Stimulated activated CD8-positive, alpha-beta memory T cell treated with anti-CD3 and anti-CD28 coated beads, Interleukin-12 subunit alpha, Interleukin-12 subunit beta, amount 100 ng/mL, for 1 hour (primary cell): Measurements from ENCODE around the gene COPS3.
"Not testable (repeated sequence)": the region's sequence is repeated elsewhere in the genome, so short reads cannot be mapped to it uniquely, and the experiment has no call there.

Experiments used
- DNase-seq: peaks from one replicate; pipeline ENCODE4 v3.0.0-alpha.2; 2020; ENCODE audit warnings: low read depth

COPS3 gene

DNA sequence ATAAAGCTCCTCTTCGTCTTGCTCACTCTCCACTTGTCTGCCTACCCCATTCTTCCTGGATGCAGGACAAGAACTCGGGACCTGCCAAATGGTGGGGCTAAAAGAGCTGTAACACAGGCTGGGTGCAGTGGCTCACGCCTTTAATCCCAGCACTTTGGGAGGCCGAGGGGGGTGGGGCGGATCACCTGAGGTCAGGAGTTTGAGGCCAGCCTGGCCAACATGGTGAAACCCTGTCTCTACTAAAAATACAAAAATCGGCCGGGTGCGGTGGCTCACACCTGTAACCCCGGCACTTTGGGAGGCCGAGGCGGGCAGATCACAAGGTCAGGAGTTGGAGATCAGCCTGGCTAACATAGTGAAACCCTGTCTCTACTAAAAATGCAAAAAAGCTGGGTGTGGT, 20.6 kb upstream of the COPS3 start:
- not testable (repeated sequence) for DNase-seq

DNA sequence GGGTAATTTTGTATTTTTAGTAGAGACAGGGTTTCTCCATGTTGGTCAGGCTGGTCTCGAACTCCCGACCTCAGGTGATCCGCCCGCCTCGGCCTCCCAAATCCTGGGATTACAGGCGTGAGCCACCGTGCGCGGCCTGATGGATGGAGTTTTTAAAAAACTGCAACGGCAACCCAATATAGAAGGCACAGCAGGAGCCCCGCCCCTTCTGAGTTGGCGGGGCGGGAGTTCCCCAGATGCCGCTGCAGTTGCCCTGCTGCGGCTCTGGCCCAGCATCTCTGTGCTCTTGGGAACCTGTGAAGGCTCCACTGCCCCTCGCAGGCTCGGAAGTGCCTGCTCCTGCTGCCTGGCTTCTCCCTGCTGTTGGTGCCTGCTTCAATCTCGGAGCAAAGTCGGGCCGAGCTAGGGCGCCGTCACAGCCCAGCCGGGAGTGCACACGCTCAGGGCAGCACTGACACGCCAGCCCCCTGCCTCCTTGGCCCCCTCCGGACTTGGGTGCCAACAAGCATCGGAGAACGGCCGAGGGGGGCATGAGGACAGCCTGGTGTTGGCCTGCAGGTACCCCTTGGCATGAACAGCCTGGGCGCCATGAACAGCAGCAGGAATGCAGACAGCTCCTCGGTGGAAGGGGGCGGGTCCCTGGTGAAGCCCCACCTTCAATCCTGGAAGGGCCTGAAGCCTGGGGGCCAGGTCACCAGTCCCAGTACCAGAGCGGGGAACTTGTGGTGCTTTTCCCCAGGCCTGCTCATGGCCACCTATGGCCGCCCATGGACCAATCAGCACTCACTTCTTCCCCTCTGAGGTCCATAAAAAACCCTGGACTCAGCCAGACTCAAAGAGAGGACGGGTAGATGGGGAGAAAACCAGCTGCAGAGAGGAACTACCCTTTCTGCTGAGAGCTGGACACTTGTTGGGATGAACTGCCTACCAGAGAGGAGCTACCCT, 19.9 kb upstream of the COPS3 start:
- DNase-seq = no peak

DNA sequence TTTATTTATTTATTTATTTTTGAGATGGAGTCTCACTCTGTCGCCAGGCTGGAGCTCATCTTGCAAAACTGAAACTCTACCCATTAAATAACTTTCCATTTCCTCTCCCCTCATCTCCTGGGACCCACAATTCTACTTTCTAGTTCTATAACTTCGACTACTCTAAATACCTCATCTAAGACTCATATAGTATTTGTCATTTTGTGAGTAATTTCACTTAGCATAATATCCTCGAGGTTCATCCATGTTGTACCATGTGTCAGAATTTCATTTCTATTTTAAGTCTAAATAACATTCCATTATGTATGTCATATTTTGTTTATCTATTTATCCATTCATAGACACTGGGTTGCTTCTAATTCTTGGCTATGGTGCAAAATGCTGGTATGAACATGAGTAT, 17.1 kb upstream of the COPS3 start:
- no peak for DNase-seq

DNA sequence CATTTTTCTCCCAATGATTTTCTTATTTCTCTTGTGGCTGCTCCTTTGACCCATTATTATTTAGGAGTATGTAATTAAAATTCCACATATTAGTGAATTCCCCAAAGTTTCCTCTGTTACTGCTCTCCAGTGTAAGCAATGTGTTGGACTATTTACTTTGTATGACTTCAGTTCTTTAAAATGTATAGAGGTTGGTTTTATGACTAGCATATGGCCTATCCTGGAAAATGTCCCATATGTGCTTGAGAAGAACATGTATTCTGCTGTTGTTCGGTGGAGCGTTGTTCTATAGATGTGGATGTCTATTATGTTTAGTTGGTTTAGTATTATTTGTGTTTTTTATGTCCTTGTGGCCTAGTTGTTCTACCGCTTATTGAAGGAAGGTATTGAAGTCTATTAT, 16.2 kb upstream of the COPS3 start:
- no peak for DNase-seq

DNA sequence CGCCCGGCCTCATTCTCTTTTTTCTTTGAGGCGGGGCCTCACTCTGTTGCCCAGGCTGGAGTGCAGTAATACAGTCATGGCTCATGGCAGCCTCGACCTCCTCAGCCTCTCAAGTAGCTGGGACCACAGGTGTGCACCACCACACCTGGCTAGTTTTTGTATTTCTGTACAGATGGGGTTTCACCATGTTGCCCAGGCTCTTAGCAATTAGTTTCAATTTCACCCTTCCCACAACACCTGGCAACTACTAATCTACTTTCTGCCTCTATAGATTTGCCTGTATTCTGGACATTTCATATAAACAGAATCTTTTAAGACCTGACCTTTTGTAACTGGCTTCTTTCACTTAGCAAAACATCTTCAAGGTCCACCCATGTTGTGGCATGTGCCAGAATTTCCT, 14.1 kb upstream of the COPS3 start:
- DNase-seq = no peak

DNA sequence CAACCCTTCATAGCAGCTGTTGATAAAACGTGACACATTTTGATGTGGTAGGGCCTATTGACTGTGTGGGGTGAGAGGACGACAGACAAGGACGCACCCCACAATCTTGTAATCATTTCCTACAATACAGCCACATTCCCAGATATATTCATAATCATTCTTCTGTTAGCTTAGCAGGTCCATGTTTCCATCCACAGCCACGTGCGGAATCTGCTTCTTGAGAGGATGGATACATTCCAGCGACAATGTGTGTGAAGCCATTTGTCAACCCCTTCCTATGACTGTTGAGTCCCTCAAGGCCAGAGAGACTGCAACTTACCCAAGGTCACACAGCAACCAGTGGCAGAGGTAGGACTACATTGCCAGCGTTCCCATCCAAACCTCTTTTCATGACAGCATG, 8.7 kb upstream of the COPS3 start:
- no peak for DNase-seq

DNA sequence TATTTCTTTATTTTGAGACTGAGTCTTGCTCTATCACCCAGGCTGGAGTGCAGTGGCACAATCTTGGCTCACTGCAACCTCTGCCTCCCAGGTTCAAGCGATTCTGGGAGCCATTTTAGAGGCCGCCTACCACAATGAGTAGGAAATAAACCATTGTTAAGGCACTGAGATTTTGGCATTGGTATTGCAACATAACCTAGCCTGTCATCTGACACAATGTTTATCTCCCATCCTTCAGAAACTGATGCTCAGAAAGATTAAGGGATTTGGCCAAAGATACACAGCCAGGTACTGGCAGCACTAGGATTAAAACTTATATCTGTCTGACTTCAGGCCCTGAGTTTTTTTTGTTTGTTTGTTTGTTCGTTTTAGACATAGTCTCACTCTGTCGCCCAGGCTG, 8.0 kb upstream of the COPS3 start:
- DNase-seq = no peak

DNA sequence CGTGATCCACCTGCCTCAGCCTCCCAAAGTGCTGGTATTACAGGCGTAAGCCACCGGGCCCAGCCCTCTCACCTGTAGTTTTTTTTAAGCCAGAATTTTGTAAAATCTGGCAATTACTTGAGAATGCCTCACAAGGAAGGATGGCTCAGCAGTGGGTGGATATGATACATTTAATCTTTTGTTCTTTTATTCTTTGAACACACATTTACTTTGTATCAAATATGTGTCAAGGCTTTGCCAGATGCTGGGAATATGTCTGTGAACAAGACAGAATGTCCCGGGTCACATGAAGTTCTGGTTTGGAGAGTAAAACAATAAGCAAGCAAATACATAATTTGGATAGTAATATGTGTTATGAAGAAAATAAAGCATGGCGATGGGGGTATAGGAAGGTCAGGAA, 4.9 kb upstream of the COPS3 start:
- DNase-seq = no peak

DNA sequence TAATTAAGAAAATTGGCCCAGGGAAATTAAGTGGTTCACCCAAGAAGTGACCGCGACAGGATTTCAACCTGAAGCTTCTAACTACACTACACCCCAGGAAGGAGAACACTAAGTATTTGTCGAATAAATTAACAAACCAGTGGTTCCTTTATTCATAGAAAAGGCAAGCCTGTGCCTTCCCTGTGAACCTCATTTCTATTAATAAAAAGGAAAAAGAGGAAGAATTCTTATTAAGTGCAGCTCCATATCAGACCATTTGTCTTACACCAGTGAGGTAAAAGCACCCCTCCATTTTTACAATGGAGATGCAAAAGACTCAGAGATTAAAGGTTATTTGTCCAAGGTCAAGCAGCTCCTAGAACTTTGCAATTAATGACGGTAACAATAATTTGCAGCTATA, 1.7 kb downstream of the COPS3 start:
- no peak for DNase-seq

DNA sequence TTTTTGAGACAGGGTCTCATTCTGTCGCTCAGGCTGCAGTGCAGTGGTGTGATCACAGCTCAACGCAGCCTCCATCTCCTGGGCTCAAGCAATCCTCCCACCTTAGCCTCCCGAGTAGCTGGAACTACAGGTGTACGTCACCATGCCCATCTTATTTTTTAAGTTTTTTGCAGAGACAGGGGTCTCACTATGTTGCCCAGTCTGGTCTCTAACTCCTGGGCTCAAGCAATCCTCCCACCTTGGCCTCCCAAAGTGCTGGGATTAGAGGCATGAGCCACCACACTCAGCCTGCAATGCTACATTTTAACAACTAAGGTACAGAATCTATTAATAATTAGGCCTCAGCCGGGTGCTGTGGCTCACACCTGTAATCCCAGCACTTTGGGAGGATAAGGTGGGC, 3.6 kb downstream of the COPS3 start:
- not testable (repeated sequence) for DNase-seq

DNA sequence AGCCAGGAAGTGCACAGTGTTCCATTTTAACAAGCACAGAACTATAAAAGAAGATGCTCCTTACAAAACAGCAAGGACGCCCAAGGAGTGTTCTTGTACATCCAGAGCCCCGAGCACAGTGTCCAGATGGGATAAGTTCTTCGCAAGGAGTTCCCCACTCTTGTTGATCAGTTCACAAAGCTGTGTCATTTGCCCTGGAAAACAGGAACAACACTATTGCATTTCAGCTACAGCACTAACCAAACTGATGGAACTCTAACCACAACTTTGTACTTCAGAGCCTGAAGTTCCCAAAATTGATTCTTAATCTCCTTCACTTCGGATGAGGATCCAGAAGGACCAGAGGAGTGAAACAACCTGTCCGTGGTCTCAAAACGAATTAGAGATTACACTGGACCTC, 5.1 kb downstream of the COPS3 start:
- DNase-seq = no peak

DNA sequence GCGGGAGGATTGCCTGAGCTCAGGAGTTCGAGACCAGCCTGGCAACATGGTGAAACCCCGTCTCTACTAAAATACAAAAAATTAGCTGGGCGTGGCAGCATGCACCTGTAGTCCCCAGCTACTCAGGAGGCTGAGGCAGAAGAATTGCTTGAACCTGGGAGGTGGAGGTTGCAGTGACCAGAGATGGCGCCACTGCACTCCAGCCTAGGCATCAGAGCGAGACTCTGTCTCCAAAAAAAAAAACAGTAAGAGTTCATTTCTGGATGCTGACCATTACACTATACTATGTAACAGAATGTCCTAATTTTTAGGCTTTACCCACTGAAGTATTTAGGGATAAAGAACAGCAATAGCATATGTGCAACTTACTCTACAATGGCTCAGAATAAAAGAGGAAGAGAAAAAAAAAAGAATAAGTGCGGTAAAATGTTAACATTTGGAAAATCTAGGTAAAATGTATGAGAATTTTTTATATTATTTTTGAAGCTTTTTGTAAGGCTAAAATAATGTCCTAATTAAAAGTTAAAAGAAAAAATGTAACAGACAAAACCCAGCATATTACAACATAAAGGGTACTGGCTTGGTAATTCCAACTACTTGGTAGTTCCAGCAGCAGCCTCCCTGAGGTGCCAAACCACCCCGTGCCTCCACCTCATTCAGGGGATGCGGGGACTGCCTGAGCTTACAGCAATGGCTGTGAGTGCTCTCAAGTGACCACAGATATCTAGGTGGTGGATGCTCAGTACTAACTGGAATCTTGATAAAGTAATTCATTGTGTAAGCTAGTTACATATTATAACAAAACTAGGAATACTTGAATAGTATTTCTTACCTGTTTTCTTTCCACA, 10.9 kb downstream of the COPS3 start:
- no peak for DNase-seq

DNA sequence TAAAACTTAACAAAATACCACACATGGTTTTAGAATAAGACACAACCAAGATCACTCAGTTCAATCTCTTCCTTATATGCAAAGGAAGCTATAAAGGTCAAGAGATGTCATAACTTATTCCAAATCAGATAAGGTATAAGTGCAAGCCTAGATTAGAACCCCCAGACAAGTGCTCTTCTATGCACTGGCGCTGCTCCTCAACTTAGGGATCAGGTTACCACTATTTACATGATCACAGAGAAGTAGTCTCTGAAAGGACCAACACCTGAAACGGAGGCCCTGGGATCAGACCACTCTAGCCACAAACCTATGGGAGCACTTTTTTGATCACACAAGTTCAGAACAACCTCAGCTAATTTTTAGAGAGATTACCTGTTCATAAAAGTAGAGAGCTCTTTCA, 16.6 kb downstream of the COPS3 start:
- DNase-seq = no peak

DNA sequence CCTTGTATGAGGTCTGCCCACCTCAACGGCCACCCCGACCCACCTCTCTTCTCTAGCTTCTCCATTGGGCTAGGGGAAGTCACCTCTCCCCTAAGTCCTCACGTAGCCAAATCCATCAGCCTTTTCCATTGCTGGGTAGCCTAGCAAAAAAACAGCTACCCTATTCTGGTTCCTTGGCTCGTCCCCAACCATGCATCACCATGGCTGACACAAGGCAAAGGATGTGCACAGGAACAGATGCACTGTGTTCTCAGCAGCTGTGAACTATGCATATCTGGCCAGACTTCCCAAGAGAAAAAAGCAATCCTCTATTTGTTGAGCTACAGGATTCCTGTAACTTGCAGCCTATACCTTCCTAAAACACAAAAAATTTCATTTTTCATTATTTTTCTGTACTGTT, 22.0 kb downstream of the COPS3 start:
- DNase-seq = no peak

DNA sequence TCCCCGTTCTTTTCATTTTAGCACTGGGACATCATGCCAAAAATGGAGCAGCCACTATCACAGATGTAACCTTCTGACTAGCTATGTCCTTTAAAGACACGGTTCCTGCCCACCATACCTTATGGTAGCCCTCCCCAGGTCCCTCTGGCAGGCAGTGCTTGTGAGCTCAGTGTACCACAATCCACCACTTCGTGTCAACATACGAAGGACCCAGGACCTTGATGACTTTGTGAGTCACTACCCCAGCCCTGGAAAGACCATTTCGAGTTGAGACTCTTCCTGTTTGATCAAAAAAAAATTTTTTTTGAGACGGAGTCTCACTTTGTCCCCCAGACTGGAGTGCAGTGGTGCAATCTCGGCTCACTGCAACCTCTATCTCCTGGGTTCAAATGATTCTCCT, 23.0 kb downstream of the COPS3 start:
- no peak for DNase-seq

DNA sequence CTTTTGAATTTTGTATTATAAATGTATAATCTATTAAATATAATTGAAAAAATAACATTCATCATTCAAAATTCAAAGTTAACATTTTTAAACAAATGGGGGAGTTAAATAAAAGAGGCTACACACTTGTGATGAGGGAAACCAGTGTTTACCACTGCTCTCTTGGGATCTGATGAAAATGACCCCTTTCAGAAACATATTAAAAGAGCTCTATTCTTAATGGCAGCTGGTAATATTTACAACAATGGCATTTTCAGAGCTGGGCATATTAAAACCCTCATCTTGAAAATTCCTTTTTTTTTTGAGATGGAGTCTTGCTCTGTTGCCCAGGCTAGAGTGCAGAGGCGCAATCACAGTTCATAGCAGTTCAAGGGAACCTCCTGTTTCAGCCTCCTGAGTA, 24.7 kb downstream of the COPS3 start:
- DNase-seq = no peak

DNA sequence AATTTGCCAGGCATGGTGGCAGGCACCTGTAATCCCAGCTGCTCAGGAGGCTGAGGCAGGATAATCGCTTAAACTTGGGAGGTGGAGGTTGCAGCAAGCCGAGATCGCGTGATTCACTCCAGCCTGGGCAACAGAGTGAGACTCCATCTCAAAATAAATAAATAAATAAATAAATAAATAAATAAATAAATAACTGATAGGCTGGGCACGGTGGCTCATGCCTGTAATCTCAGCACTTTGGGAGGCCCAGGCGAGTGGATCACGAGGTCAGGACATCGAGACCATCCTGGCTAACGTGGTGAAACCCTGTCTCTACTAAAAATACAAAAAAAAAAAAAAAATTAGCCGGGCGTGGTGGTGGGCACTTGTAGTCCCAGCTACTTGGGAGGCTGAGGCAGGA, 25.4 kb downstream of the COPS3 start:
- DNase-seq = not testable (repeated sequence)

DNA sequence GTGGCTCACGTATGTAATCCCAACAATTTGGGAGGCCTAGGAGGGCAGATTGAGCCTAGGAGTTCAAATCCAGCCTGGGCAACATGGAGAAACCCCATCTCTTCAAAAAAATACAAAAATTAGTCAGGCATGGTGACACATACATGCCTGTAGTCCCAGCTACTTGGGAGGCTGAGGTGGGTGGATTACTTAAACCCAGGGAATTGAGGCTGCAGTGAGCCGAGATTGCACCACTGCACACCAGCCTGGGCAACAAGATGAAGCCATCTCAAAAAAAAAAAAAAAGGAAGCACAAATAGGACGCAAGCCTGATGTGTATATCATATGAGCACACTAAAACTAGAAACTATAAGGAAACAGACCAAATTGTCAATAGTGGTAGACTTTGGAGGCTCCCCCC, 27.0 kb downstream of the COPS3 start:
- no peak for DNase-seq

DNA sequence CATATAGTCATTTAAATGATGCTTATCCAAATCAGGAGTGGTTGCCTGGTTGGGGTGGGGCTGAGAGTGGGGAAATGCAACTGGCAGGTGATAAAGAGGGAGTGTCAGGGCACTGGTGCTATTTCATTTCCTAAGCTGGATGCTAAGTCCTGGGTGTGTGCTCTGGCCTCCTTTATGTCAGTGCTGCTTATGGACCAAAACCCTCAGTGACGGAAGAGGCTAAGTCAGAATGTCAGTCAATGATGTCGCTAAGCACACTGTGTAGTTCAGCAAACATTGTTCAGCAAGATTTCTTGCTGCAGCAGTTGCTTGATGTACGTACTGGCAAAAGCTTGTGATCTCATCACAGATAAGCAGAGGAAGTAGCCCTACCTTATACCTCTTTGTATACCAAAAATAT, 27.6 kb downstream of the COPS3 start:
- DNase-seq = no peak

DNA sequence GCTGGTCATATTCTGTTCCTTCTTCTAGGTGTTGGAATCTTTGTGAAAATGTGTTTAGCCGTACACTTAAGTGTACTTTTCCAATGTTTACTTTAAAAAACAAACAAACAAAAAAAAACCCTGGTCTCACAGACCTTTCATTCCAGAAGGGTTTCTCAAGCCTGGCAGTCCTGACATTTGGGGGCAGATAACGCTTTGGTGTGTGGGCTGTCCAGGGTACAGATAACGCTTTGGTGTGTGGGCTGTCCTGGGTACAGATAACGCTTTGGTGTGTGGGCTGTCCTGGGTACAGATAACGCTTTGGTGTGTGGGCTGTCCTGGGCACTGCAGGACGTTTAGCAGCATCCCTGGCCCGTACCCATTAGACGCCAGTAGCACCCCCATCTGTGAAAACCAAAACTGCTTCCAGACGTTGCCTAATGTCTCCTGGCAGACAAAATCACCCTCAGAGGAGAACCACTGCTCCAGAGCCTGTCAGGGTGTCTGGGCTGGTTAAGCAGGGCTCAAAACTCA, 28.8 kb downstream of the COPS3 start:
- DNase-seq = no peak

DNA sequence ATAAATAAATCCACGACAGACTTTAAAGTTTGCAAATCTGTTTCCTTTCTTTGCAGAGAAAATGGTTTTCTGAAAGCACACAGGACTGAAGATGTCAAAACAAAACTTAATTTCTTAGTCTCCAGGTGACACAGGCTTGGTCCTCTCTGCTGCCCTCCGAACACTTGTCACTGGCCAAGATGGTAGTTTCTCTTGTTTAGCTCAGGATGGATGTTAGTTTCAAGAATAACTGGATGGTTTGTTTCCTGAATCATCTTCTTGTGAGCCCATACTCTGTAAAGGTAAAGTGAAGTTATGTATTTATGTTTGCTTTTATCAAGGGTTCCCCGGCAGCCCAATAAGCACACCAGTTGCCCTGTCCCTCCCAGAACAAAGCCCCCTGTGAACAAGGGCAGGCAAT, 34.2 kb downstream of the COPS3 start:
- no peak for DNase-seq

DNA sequence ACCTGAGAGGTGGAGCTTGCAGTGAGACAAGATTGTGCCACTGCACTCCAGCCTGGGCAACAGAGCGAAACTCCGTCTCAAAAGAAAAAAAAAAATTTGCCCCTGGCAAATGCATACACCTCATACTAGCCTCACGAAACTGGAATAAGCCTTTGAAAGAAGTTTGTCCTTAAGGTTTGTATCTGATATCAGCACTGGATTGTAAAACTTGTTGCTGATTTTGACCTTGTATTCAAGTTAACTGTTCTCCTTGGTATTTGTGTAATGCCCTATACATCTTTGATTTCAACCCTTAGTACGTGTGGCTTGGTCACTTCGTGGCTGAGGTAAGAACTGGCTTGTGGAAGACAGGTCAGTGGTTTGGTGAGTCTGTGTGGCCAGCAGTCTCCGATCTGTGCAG, 37.9 kb downstream of the COPS3 start:
- no peak for DNase-seq

DNA sequence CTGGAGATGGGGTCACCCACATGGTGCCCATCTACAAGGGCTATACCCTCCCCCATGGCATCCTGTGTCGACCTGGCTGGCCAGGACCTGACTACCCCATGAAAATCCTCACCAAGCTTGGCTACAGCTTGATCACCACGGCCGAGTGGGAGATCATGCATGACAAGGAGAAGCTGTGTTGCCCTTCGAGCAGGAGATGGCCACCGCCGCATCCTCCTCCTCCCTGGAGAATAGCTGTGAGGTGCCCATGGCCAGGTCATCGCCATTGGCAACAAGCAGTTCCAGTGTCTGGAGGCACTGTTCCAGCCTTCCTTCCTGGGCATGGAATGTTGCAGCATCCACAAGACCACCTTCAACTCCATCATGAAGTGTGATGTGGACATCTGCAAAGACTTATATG, 38.8 kb downstream of the COPS3 start:
- no peak for DNase-seq
